Measurements from ENCODE around the gene SH3YL1. TPM values are rescaled to one million over a fixed set of nuclear protein-coding genes. Genes with fewer than 3 reads are reported as not detected.

Gene SH3YL1
- total RNA-seq, 3 donors from 2014 or later (not counting 1 experiment from before 2014, with no cell fraction given), result 28.3 to 42.2 (median 32.3) TPM

GRCh38 chr2:238431-238830, 25.4 kb downstream of the SH3YL1 start:
- H3K4me1 ChIP-seq (ENCODE audit: control insufficient read depth, insufficient read depth, low read length), result peaks cover 27% of the 10 kb centered on the region
- DNase-seq (no peak), ATAC-seq (peak; percentile 44 to 61 (median 52))
- peaks cover 3% of the 10 kb centered on the region for H3K36me3 ChIP-seq (ENCODE audit: control insufficient read depth, insufficient read depth, low read length)
- TF ChIP-seq CTCF (IDR thresholded peaks at IDR 0.05), result no peak
- H3K4me3 Mint-ChIP-seq, result peak overlapping the region; percentile 84
- intact Hi-C loops (cut with micrococcal nuclease), result loop anchor here (5.0 kb wide), 2 partner anchors 46 to 61 kb away; no protein-coding TSS in a partner anchor
- no peak overlapping the region for H3K4me3 ChIP-seq (ENCODE audit: low read length)
- H3K36me3 Mint-ChIP-seq, result peaks cover 28% of the 10 kb centered on the region
- peak overlapping the region; percentile 91 to 94 for H3K27ac Mint-ChIP-seq
- WGBS (ENCODE audit: insufficient coverage), result 44% methylated on average over 3 of the region's 3 CpGs
- peaks cover 0 to 3% of the 10 kb centered on the region in 2 donors for H3K9me3 Mint-ChIP-seq
- H3K9me3 ChIP-seq (ENCODE audit: control insufficient read depth, insufficient read depth, low read length), result no peaks in the 10 kb centered on the region
- H3K4me1 Mint-ChIP-seq, result peaks cover 42 to 47% of the 10 kb centered on the region in 2 donors
- no peaks in the 10 kb centered on the region for H3K27me3 Mint-ChIP-seq (ENCODE audit: low read depth in 2 of 2)
- no peaks in the 10 kb centered on the region for H3K27me3 ChIP-seq (ENCODE audit: control insufficient read depth, insufficient read depth, low read length)
- H3K27ac ChIP-seq (ENCODE audit: low read length), result peak overlapping the region; percentile 41

- H3K9me3 Mint-ChIP-seq, result peaks cover 0 to 3% of the 10 kb centered on the region in 2 donors
- intact Hi-C loops (cut with micrococcal nuclease), result loop anchor here (5.0 kb wide), 2 partner anchors 46 to 61 kb away; no protein-coding TSS in a partner anchor
- Histone ChIP-seq H3K4me1 (ENCODE audit: control insufficient read depth, insufficient read depth, low read length) (peaks cover 27% of the 10 kb centered on the region), H3K36me3 (ENCODE audit: control insufficient read depth, insufficient read depth, low read length) (peaks cover 4% of the 10 kb centered on the region), H3K4me3 (ENCODE audit: low read length) (no peak overlapping the region), H3K9me3 (ENCODE audit: control insufficient read depth, insufficient read depth, low read length) (no peaks in the 10 kb centered on the region), H3K27me3 (ENCODE audit: control insufficient read depth, insufficient read depth, low read length) (no peaks in the 10 kb centered on the region), H3K27ac (ENCODE audit: low read length) (peak overlapping the region; percentile 41)
- H3K4me3 Mint-ChIP-seq, result peak overlapping the region; percentile 84
- 26% methylated on average over 6 of the region's 6 CpGs for WGBS (ENCODE audit: insufficient coverage)
- H3K27ac Mint-ChIP-seq, result peak overlapping the region; percentile 91 to 94
- ATAC-seq (peak; percentile 85 to 95 (median 85)), DNase-seq (peak; percentile 25 to 41)
- H3K4me1 Mint-ChIP-seq, result peaks cover 42 to 47% of the 10 kb centered on the region in 2 donors
- H3K36me3 Mint-ChIP-seq, result peaks cover 23% of the 10 kb centered on the region
- no peaks in the 10 kb centered on the region for H3K27me3 Mint-ChIP-seq (ENCODE audit: low read depth in 2 of 2)
- TF ChIP-seq CTCF (IDR thresholded peaks at IDR 0.05), result no peak
Observed at GRCh38 chr2:237878-238277, 26.0 kb downstream of the SH3YL1 start.

GRCh38 chr2:236993-237539, 26.8 kb downstream of the SH3YL1 start:
- TF ChIP-seq CTCF (IDR thresholded peaks at IDR 0.05), result no peak
- no peak for ATAC-seq
- Mint-ChIP-seq H3K4me3 (peak overlapping the region; percentile 55), H3K27me3 (ENCODE audit: low read depth in 2 of 2) (no peaks in the 10 kb centered on the region), H3K4me1 (peaks cover 42 to 47% of the 10 kb centered on the region in 2 donors), H3K27ac (peak overlapping the region; percentile 91 to 94), H3K9me3 (peaks cover 0 to 3% of the 10 kb centered on the region in 2 donors), H3K36me3 (peaks cover 16% of the 10 kb centered on the region)
- no peak for DNase-seq
- H3K4me1 ChIP-seq (ENCODE audit: control insufficient read depth, insufficient read depth, low read length), result peaks cover 27% of the 10 kb centered on the region
- H3K36me3 ChIP-seq (ENCODE audit: control insufficient read depth, insufficient read depth, low read length), result peaks cover 3% of the 10 kb centered on the region
- H3K27me3 ChIP-seq (ENCODE audit: control insufficient read depth, insufficient read depth, low read length), result no peaks in the 10 kb centered on the region
- no peak overlapping the region for H3K4me3 ChIP-seq (ENCODE audit: low read length)
- WGBS (ENCODE audit: insufficient coverage), result 67% methylated on average over 5 of the region's 6 CpGs
- intact Hi-C loops (cut with micrococcal nuclease), result loop anchor here (5.0 kb wide), 2 partner anchors 45 to 60 kb away; no protein-coding TSS in a partner anchor
- no peak overlapping the region for H3K27ac ChIP-seq (ENCODE audit: low read length)
- H3K9me3 ChIP-seq (ENCODE audit: control insufficient read depth, insufficient read depth, low read length), result no peaks in the 10 kb centered on the region
